Activated CD8-positive, alpha-beta memory T cell treated with anti-CD3 and anti-CD28 coated beads for 24 hours (primary cell): ENCODE results near the gene RCC1.
"Not testable (repeated sequence)": the region's sequence is repeated elsewhere in the genome, so short reads cannot be mapped to it uniquely, and the experiment has no call there.

Source experiments
- DNase-seq: peaks from one replicate; pipeline ENCODE4 v3.0.0-alpha.2; 2020

The RCC1 gene, protein sequence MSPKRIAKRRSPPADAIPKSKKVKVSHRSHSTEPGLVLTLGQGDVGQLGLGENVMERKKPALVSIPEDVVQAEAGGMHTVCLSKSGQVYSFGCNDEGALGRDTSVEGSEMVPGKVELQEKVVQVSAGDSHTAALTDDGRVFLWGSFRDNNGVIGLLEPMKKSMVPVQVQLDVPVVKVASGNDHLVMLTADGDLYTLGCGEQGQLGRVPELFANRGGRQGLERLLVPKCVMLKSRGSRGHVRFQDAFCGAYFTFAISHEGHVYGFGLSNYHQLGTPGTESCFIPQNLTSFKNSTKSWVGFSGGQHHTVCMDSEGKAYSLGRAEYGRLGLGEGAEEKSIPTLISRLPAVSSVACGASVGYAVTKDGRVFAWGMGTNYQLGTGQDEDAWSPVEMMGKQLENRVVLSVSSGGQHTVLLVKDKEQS

DNA sequence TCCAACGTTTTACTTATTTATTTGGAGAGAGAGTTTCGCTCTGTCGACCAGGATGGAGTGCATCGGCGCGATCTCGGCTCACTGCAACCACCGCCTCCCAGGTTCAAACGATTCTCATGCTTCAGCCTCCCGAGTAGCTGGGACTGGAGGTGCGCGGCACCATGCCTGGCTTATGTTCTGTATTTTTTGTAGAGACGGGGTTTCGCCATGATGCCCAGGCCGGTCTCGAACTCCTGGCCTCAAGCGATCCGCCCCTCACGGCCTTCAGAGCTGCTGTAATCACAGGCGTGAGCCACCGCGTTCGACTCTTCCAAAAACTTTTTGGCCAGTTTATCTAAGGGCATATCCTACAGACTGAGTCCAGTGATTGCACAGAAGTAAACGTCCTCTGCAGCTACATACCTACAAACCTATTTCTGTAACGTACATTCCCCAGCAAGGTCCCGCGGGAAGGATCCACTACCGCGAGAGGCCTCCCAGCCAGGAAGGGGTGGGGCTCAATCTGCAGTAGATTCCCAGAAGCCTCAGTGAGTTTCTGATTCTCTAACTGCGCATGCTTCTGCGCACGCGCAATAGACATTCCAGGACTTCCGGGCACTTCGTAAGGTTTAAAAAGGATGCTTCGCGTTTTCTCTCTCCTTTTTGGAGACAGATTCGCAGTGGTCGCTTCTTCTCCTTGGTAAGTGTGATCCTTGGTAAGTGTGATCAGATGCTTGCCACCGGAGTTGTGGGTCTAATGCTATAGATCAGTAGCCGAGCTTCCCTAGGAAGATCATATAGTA, at the start of gene RCC1:
TSS of gene RCC1 (plus strand) at position 638 of the 782 bp plus-strand sequence. CDS start 23,824 bp downstream, outside the sequence.
- peak; percentile 95 for DNase-seq

- DNase-seq = no peak
Observed at GRCh38 chr1:28456078-28456477, 49.8 kb upstream of the RCC1 start.

- DNase-seq = no peak
Observed at GRCh38 chr1:28457678-28458077, 48.2 kb upstream of the RCC1 start.

DNA sequence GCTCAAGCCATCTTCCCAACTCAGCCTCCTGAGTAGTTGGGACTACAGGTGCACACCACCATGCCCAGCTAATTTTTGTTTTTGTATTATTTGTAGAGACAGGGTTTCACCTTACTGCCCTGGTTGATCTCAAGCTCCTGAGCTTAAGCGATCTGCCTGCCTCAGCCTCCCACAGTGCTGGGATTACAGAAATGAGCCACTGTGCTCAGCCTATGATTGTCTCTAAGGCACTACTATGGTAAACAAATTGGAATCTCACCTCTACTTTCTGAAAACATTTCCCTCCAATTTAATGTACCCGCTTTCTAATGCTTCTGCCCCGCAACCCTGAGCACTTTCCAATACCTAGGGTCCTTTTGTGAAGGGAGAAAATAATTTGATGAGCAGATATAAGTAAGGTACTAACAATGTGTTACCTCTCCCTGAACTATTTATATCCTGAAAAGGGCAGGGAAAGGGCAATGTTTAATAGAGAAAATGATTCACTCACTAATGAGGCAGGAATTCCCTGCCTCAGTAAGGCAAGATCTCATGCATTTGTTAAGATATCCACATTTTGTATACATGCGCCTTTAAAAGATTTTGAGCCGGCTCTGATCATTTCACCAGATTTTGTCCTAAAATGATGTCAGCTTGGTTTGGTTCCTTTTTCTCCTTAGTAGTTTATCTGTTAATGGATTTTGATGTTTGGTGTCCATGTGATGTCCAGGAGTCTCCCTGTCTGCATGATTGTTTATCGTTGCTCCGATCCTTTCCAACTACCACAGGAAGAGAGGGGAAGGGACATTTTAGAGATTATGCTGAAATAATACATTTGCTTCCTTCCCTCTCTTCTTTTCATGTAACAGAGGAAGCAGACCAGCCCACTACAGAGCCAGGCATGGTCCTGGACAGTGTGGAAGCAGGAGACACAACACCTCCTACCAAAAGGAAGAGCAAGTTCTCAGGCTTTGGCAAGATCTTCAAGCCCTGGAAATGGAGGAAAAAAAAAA, 47.3 kb upstream of the RCC1 start:
- DNase-seq = no peak

DNA sequence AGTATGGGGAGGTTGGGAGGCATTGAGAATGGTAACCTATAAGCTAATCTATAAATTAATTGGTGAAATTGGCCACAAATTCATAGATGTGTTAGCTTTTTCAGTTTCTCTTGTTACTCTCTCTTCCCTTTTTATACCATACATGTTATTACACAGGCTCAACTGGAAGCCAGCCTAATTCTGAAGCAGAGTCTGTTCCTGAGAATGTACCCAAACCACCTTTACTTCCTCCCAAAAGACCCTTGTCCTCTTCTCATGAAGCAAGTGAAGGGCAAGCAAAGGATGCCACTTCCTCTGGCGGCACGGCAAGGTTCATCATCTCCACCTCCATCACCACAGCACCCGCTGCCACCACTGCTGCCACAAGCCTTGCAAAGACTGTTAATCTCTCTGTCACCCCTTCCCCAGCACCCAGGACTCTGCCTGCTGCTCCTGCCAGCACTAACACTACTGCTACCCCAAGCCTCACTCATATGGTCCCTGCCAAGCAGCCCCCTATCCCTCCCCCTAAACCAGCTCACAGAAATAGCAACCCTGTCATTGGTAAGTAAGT, 39.5 kb upstream of the RCC1 start:
- DNase-seq = no peak

- DNase-seq = no peak
Observed at GRCh38 chr1:28470146-28470545, 35.7 kb upstream of the RCC1 start.

DNA sequence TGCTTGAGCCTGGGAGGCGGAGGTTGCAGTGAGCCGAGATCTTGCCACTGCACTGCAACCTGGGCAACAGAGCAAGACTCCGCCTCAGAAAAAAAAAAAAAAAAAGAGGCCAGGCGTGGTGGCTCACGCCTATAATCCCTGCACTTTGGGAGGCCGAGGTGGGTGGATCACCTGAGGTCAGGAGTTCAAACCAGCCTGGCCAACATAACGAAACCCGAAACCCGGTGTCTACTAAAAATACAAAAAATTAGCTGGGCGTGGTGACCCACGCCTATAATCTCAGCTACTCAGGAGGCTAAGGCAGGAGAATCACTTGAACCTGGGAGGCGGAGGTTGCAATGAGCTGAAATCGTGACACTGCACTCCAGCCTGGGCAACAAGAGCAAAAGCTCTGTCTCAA, 26.3 kb upstream of the RCC1 start:
- DNase-seq = not testable (repeated sequence)

- DNase-seq = no peak
Observed at GRCh38 chr1:28480308-28480707, 25.5 kb upstream of the RCC1 start.

- no peak for DNase-seq
Observed at GRCh38 chr1:28482138-28482537, 23.7 kb upstream of the RCC1 start.

GRCh38 chr1:28482702-28483101, 23.1 kb upstream of the RCC1 start:
- DNase-seq = no peak

- DNase-seq = no peak
Observed at GRCh38 chr1:28494737-28495136, 11.1 kb upstream of the RCC1 start.

DNA sequence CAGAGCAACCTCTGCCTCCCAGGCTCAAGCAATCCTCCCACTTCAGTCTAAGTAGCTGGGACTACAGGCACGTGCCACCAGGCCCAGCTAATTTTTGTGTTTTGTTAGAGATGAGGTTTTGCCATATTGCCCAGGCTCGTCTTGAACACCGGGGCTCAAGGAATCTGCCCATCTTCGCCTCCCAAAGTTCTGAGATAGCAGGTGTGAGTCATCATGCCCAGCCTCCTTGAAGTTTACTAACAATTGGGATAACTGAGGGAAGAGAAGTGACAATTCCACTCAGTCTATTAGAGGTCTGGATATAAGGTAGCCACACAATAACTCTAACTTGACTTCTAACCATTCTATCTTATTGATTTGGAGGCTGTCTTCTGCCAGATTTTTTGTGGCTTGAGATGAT, 6.3 kb upstream of the RCC1 start:
- no peak for DNase-seq

GRCh38 chr1:28501925-28502324, 3.9 kb upstream of the RCC1 start:
- DNase-seq = no peak

GRCh38 chr1:28503117-28503516, 2.7 kb upstream of the RCC1 start:
- DNase-seq = no peak

GRCh38 chr1:28506907-28507246, 1.0 kb downstream of the RCC1 start:
- no peak for DNase-seq

DNA sequence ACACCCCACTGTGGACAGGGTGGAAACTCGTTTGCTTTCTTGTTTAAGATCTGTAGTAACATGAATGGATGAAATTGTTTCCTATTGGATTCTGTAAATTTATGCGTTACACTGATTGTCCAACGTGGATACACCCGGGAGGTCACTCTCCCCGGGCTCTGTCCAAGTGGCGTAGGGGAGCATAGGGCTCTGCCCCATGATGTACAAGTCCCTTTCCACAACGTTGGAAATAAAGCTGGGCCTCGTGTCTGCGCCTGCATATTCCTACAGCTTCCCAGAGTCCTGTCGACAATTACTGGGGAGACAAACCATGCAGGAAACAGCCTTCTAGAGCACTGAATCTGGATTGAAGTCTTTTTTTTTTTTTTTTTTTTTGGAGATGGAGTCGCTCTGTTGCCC, 1.4 kb downstream of the RCC1 start:
- DNase-seq = peak; percentile 88

GRCh38 chr1:28507646-28508434, 2.0 kb downstream of the RCC1 start:
- peak; percentile 84 for DNase-seq

GRCh38 chr1:28508435-28508754, 2.6 kb downstream of the RCC1 start:
- DNase-seq = peak; percentile 83

DNA sequence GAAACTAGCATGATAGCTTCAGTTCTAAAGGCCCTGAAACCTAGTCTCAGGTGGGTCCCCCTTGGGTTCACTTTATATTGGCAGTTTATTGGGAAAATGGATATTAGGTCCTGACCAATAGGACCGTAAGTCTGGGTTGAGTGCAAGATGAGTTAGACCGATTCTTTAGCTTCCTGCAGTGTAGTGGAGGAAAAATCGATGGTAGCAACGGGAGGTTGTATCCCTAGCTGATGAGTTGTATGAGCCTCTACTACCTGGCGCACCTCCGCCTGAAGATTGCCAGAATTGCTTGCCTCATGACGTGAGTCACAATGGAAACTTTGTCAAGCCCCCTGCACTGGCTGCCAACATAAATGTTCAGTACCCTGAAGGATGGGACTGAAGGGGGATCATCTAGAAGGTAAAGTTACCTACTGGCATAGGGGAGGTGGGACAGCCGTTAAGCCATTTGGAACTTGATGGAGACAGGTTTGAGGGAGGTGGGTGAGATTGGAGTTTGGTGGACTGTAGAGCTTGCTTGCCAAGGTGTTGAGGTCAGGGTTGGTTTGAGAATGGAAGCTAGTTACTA, 3.9 kb downstream of the RCC1 start:
- peak; percentile 85 for DNase-seq

- DNase-seq = peak; percentile 84
Observed at GRCh38 chr1:28510273-28510969, 4.6 kb downstream of the RCC1 start.

- DNase-seq = peak; percentile 82
Observed at GRCh38 chr1:28510970-28511440, 5.2 kb downstream of the RCC1 start.
